Measurements from ENCODE around the gene CORIN. TPM values are rescaled to one million over a fixed set of nuclear protein-coding genes. Genes with fewer than 3 reads are reported as not detected.
"Not testable (repeated sequence)": the region's sequence is repeated elsewhere in the genome, so short reads cannot be mapped to it uniquely, and the experiment has no call there.

CORIN gene
- total and polyA plus RNA-seq, 7 experiments from 2014 or later = 0.07 to 0.19 (median 0.08) TPM; not detected in 4

DNA sequence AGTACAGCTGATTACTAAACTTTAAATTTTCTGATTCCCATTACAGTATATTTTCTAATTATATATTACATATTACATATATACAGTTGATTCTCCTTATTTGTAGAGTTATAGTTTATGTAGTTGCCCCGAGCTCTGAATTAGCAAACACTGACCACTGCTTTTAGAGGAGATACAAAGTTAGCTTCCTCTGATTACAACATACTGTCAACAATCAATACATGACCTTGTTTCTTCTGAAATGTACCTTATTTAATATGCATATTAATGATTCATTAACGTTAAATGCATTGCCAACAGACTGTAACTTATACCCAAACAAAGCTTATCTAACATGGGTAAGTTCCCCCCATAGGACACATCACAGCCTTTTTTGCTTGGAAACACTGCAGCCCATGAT lies 271.3 kb downstream of the CORIN start:
- no peak for DNase-seq
- no peaks in the 10 kb centered on the region for H3K36me3 ChIP-seq (ENCODE audit: control insufficient read depth in 2 of 3, insufficient read depth in 3 of 3, low read length in 3 of 3)
- no peaks in the 10 kb centered on the region for H3K27me3 Mint-ChIP-seq
- no peaks in the 10 kb centered on the region for H3K27me3 ChIP-seq (ENCODE audit: control insufficient read depth in 2 of 2, insufficient read depth in 2 of 2, low read length in 2 of 2)
- POLR2A ChIA-PET = no interaction called here
- intact Hi-C loops (cut with micrococcal nuclease) = loop anchor here in 1 of 2 donors (10.0 kb wide), 2 partner anchors 182 to 442 kb away; no protein-coding TSS in a partner anchor
- peaks cover 0 to 15% (median 10%) of the 10 kb centered on the region in 5 donors for H3K36me3 Mint-ChIP-seq
- no peak overlapping the region for H3K4me3 ChIP-seq (ENCODE audit: low read length)
- no peaks in the 10 kb centered on the region for H3K9me3 ChIP-seq (ENCODE audit: control insufficient read depth in 2 of 3, low read length in 3 of 3)
- H3K4me3 Mint-ChIP-seq = no peak overlapping the region
- CTCF ChIA-PET = interaction anchor here (0.7 kb wide), 1 partner anchor 181 kb away, joined by 3 read pairs; no protein-coding TSS in a partner anchor
- peaks cover 0 to 11% (median 5%) of the 10 kb centered on the region in 7 donors for H3K4me1 Mint-ChIP-seq
- no peaks in the 10 kb centered on the region for H3K9me3 Mint-ChIP-seq
- no peak overlapping the region for H3K27ac Mint-ChIP-seq
- peaks cover 0 to 6% of the 10 kb centered on the region in 2 donors for H3K4me1 ChIP-seq (ENCODE audit: control insufficient read depth in 2 of 2, insufficient read depth in 2 of 2, low read length in 2 of 2)
- no peak overlapping the region for H3K27ac ChIP-seq (ENCODE audit: low read depth, low read length)
- no peak for ATAC-seq

- intact Hi-C loops (cut with micrococcal nuclease) = loop anchor here in 1 of 2 donors (2.0 to 10.0 kb wide), 3 partner anchors 31 to 437 kb away; no protein-coding TSS in a partner anchor
- H3K4me3 Mint-ChIP-seq = no peak overlapping the region
- H3K36me3 Mint-ChIP-seq = peaks cover 0 to 7% (median 0%) of the 10 kb centered on the region in 5 donors
- no peaks in the 10 kb centered on the region for H3K27me3 Mint-ChIP-seq
- H3K9me3 Mint-ChIP-seq = no peaks in the 10 kb centered on the region
- DNase-seq = no peak
- H3K4me1 ChIP-seq (ENCODE audit: control insufficient read depth in 2 of 2, insufficient read depth in 2 of 2, low read length in 2 of 2) = peaks cover 0 to 6% of the 10 kb centered on the region in 2 donors
- no peaks in the 10 kb centered on the region for H3K9me3 ChIP-seq (ENCODE audit: control insufficient read depth in 2 of 3, low read length in 3 of 3)
- no peak overlapping the region for H3K27ac Mint-ChIP-seq
- no peak overlapping the region for H3K27ac ChIP-seq (ENCODE audit: low read depth, low read length)
- H3K27me3 ChIP-seq (ENCODE audit: control insufficient read depth in 2 of 2, insufficient read depth in 2 of 2, low read length in 2 of 2) = no peaks in the 10 kb centered on the region
- H3K4me3 ChIP-seq (ENCODE audit: low read length) = no peak overlapping the region
- peaks cover 0 to 11% (median 5%) of the 10 kb centered on the region in 7 donors for H3K4me1 Mint-ChIP-seq
- ATAC-seq = peak; percentile 45
- H3K36me3 ChIP-seq (ENCODE audit: control insufficient read depth in 2 of 3, insufficient read depth in 3 of 3, low read length in 3 of 3) = no peaks in the 10 kb centered on the region
- CTCF ChIA-PET = no interaction called here
- POLR2A ChIA-PET = no interaction called here
Measured at GRCh38 chr4:47562297-47562696, 275.6 kb downstream of the CORIN start.

GRCh38 chr4:47561331-47561730 lies 276.5 kb downstream of the CORIN start:
- H3K27ac Mint-ChIP-seq = no peak overlapping the region
- peaks cover 0 to 7% (median 0%) of the 10 kb centered on the region in 5 donors for H3K36me3 Mint-ChIP-seq
- ATAC-seq (no peak), DNase-seq (no peak)
- no peak overlapping the region for H3K4me3 Mint-ChIP-seq
- peaks cover 0 to 11% (median 5%) of the 10 kb centered on the region in 7 donors for H3K4me1 Mint-ChIP-seq
- Histone ChIP-seq H3K27me3 (ENCODE audit: control insufficient read depth in 2 of 2, insufficient read depth in 2 of 2, low read length in 2 of 2) (no peaks in the 10 kb centered on the region), H3K4me3 (ENCODE audit: low read length) (no peak overlapping the region), H3K27ac (ENCODE audit: low read depth, low read length) (no peak overlapping the region), H3K36me3 (ENCODE audit: control insufficient read depth in 2 of 3, insufficient read depth in 3 of 3, low read length in 3 of 3) (no peaks in the 10 kb centered on the region), H3K4me1 (ENCODE audit: control insufficient read depth in 2 of 2, insufficient read depth in 2 of 2, low read length in 2 of 2) (peaks cover 0 to 6% of the 10 kb centered on the region in 2 donors), H3K9me3 (ENCODE audit: control insufficient read depth in 2 of 3, low read length in 3 of 3) (no peaks in the 10 kb centered on the region)
- intact Hi-C loops (cut with micrococcal nuclease) = loop anchor here in 1 of 2 donors (10.0 kb wide), 2 partner anchors 177 to 437 kb away; no protein-coding TSS in a partner anchor
- H3K27me3 Mint-ChIP-seq = no peaks in the 10 kb centered on the region
- ChIA-PET POLR2A (no interaction called here), CTCF (no interaction called here)
- no peaks in the 10 kb centered on the region for H3K9me3 Mint-ChIP-seq

DNA sequence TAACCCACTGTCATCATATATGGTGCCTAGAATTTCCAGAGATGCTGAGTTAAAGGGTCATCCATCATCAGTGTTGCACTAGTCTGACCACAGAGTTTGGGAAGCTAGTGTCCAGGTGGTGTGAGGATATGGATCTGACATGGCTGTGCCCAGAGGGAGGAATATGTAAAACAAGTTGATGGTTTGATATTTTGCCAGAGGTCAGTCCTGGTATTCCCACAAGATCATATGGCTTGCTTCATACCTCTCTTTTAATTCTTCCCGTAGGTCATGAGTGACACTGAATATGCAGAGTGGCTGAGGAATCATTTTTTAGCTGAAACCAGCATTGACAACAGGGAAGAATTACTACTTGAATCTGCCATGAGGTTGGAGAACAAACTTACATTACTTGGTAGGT lies 277.2 kb downstream of the CORIN start:
- intact Hi-C loops (cut with micrococcal nuclease) = loop anchor here in 1 of 2 donors (10.0 kb wide), 2 partner anchors 176 to 436 kb away; no protein-coding TSS in a partner anchor
- CTCF ChIA-PET = no interaction called here
- POLR2A ChIA-PET = no interaction called here
- no peaks in the 10 kb centered on the region for H3K27me3 Mint-ChIP-seq
- no peak for DNase-seq
- no peak for ATAC-seq
- peaks cover 0 to 7% (median 0%) of the 10 kb centered on the region in 5 donors for H3K36me3 Mint-ChIP-seq
- Histone ChIP-seq H3K4me3 (ENCODE audit: low read length) (no peak overlapping the region), H3K36me3 (ENCODE audit: control insufficient read depth in 2 of 3, insufficient read depth in 3 of 3, low read length in 3 of 3) (no peaks in the 10 kb centered on the region), H3K9me3 (ENCODE audit: control insufficient read depth in 2 of 3, low read length in 3 of 3) (no peaks in the 10 kb centered on the region), H3K27me3 (ENCODE audit: control insufficient read depth in 2 of 2, insufficient read depth in 2 of 2, low read length in 2 of 2) (no peaks in the 10 kb centered on the region), H3K4me1 (ENCODE audit: control insufficient read depth in 2 of 2, insufficient read depth in 2 of 2, low read length in 2 of 2) (peaks cover 0 to 6% of the 10 kb centered on the region in 2 donors), H3K27ac (ENCODE audit: low read depth, low read length) (no peak overlapping the region)
- H3K9me3 Mint-ChIP-seq = no peaks in the 10 kb centered on the region
- H3K4me3 Mint-ChIP-seq = no peak overlapping the region
- H3K27ac Mint-ChIP-seq = no peak overlapping the region
- peaks cover 0 to 11% (median 5%) of the 10 kb centered on the region in 7 donors for H3K4me1 Mint-ChIP-seq

DNA sequence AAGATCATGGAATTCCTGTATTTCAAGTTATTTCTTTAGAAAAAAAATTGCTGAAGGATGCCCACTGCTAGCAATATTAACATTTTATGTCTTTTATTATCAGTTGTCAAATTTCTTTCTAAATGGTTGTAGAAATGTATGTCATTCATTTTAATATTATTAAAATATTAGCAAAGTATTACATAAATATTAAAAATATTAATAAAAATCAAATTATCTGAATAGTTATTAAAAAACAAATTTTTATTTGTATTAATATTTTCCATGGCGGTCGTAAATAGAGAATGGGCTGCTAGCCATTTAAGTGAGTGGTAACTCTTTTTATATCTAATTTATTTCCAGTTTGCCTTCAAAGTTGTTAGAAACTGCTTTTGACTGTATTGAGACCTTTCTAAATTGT lies 280.6 kb downstream of the CORIN start:
- CTCF ChIA-PET = interaction anchor here (0.7 kb wide), 1 partner anchor 581 kb away, joined by 4 read pairs; no protein-coding TSS in a partner anchor

GRCh38 chr4:47555920-47556319 lies 281.9 kb downstream of the CORIN start:
- H3K4me3 ChIP-seq (ENCODE audit: low read length); H3K9me3 Mint-ChIP-seq; H3K27me3 ChIP-seq (ENCODE audit: control insufficient read depth in 2 of 2, insufficient read depth in 2 of 2, low read length in 2 of 2); CTCF ChIA-PET; intact Hi-C loops (cut with micrococcal nuclease); H3K27ac Mint-ChIP-seq; H3K36me3 ChIP-seq (ENCODE audit: control insufficient read depth in 2 of 3, insufficient read depth in 3 of 3, low read length in 3 of 3); H3K36me3 Mint-ChIP-seq; H3K4me1 ChIP-seq (ENCODE audit: control insufficient read depth in 2 of 2, insufficient read depth in 2 of 2, low read length in 2 of 2); H3K27ac ChIP-seq (ENCODE audit: low read depth, low read length); H3K4me1 Mint-ChIP-seq; H3K27me3 Mint-ChIP-seq; ATAC-seq; H3K4me3 Mint-ChIP-seq; H3K9me3 ChIP-seq (ENCODE audit: control insufficient read depth in 2 of 3, low read length in 3 of 3); DNase-seq: not testable (repeated sequence)
- POLR2A ChIA-PET = interaction anchor here (0.7 kb wide), 1 partner anchor 122 kb away, joined by 3 read pairs; no protein-coding TSS in a partner anchor

More for the DNA sequence above, 280.6 kb downstream of the CORIN start:
- no peaks in the 10 kb centered on the region for H3K4me1 ChIP-seq (ENCODE audit: control insufficient read depth in 2 of 2, insufficient read depth in 2 of 2, low read length in 2 of 2)
- no peaks in the 10 kb centered on the region for H3K27me3 ChIP-seq (ENCODE audit: control insufficient read depth in 2 of 2, insufficient read depth in 2 of 2, low read length in 2 of 2)
- intact Hi-C loops (cut with micrococcal nuclease) = no loop called here
- no peaks in the 10 kb centered on the region for H3K27me3 Mint-ChIP-seq
- ATAC-seq (no peak), DNase-seq (no peak)
- H3K27ac ChIP-seq (ENCODE audit: low read depth, low read length) = no peak overlapping the region
- H3K4me1 Mint-ChIP-seq = peaks cover 0 to 2% (median 0%) of the 10 kb centered on the region in 7 donors
- H3K4me3 Mint-ChIP-seq = no peak overlapping the region
- no peaks in the 10 kb centered on the region for H3K9me3 Mint-ChIP-seq
- no peak overlapping the region for H3K4me3 ChIP-seq (ENCODE audit: low read length)
- no peaks in the 10 kb centered on the region for H3K9me3 ChIP-seq (ENCODE audit: control insufficient read depth in 2 of 3, low read length in 3 of 3)
- H3K36me3 Mint-ChIP-seq = peaks cover 0 to 7% (median 0%) of the 10 kb centered on the region in 5 donors
- no peak overlapping the region for H3K27ac Mint-ChIP-seq
- no peaks in the 10 kb centered on the region for H3K36me3 ChIP-seq (ENCODE audit: control insufficient read depth in 2 of 3, insufficient read depth in 3 of 3, low read length in 3 of 3)
- POLR2A ChIA-PET = no interaction called here

Data from naive thymus-derived CD4-positive, alpha-beta T cell (primary cell).